ENCODE data around the gene TRPM3.

The TRPM3 gene

GRCh38 chr9:70924895-70925547 lies 196.4 kb downstream of the TRPM3 start:
- DNase-seq = peak; percentile 59
- in situ Hi-C loops (cut with MboI; ENCODE audit: low pct_unique_long_range_greater_than_20kb, low sequenced_read_pairs) = loop anchor here (25.0 kb wide), 1 partner anchor 312 kb away; no protein-coding TSS in a partner anchor

GRCh38 chr9:70924380-70924779 lies 197.0 kb downstream of the TRPM3 start:
- no peak for DNase-seq
- in situ Hi-C loops (cut with MboI; ENCODE audit: low pct_unique_long_range_greater_than_20kb, low sequenced_read_pairs) = no loop called here

GRCh38 chr9:70923961-70924360 lies 197.5 kb downstream of the TRPM3 start:
- no peak for DNase-seq
- in situ Hi-C loops (cut with MboI; ENCODE audit: low pct_unique_long_range_greater_than_20kb, low sequenced_read_pairs) = no loop called here

DNA sequence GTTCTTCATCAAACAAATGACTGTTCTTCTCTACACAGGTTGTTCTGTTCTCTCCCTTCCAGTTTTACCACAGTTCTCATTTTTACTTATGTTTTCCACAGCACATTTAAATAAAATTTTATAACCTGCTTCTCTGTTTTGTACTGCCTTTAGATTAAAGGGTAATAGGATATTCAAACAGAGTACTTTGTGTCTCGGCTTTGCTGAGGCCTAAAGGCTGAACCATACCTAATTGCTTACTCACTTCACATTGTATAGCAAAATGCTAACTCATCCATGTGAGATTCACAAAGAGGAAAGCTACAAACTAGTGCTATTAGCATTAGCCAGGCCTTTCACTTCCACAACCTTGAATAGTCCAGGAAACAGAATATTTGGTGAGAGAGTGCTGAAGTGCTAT lies 200.3 kb downstream of the TRPM3 start:
- in situ Hi-C loops (cut with MboI; ENCODE audit: low pct_unique_long_range_greater_than_20kb, low sequenced_read_pairs) = no loop called here
- DNase-seq = no peak

DNA sequence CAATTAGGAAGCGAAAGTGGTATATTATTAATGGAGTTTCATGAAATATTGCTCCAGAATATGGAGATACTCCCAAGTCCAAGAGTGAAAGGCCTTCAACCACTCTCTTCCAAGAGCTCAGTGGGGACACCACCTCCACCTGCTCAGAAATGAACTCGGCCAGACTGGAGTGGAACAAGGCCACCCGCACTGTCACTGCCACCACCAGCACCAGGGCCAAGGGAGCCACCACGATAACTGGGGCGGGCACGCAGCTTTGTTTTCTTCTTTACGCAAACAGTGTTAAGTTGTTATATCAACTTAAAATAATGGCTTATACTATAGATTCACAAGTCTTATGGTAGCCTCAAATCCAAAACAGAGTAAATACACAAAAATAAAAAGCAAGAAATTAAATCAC lies 204.1 kb downstream of the TRPM3 start:
- in situ Hi-C loops (cut with MboI; ENCODE audit: low pct_unique_long_range_greater_than_20kb, low sequenced_read_pairs) = no loop called here
- DNase-seq = no peak

DNA sequence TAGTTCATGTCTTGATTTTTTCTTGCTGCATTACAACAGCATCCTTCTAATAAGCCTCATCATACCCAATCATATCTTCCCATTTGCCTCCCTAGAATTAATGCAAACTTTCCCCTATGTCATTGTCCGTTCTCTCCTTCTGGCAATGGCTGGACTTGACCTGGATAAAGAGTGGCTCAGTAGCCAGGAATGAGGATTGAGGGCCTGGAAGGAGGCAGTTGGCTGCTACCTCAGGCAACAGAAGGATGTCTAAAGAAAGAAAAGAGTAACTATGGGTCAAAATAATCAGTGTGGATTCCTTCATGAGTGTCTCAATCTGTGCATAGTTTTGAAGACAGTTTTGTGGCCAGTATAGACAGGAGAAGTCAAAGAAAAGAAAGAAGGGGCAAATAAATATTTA lies 209.6 kb downstream of the TRPM3 start:
- in situ Hi-C loops (cut with MboI; ENCODE audit: low pct_unique_long_range_greater_than_20kb, low sequenced_read_pairs) = no loop called here
- no peak for DNase-seq

DNA sequence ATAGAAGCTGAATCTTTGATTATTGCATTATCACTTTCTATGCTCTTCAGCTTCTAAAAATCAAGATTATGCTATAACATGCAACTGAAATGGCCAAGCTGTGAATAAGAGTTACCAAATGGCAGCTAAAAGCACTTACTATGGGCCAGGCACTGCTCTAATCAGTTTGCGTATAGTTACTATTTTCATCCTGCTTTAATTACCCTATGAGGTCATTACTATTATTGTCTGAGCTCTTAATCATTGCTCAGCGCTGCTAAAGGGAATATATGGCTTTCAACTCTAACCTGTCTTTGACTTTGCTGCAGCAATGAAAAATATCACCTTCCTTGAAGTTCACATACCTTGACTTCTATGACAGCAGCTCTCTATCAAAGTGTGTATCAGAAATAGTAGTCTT lies 210.8 kb downstream of the TRPM3 start:
- in situ Hi-C loops (cut with MboI; ENCODE audit: low pct_unique_long_range_greater_than_20kb, low sequenced_read_pairs) = no loop called here
- DNase-seq = no peak

DNA sequence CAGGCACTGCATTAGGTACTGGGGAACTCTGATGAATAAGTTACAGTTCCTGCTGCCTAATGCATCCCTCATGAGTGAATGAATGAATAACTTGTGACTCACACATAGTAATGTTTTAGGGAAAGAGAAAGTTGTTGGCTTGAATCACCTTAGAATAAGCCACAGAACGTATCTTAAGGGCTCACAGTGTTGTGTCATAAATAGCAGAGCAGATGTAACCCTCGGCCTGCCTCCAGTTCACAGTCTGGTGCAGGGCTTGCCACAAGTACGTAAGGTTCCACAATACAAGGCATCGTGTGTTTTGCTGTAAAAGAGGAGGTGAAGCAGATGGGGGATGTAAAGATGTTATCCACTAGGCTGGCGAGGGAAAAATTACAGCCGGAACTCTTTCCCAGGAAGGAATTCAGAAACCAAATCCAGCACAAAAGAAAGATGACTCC lies 218.7 kb downstream of the TRPM3 start:
- in situ Hi-C loops (cut with MboI; ENCODE audit: low pct_unique_long_range_greater_than_20kb, low sequenced_read_pairs) = no loop called here
- no peak for DNase-seq

DNA sequence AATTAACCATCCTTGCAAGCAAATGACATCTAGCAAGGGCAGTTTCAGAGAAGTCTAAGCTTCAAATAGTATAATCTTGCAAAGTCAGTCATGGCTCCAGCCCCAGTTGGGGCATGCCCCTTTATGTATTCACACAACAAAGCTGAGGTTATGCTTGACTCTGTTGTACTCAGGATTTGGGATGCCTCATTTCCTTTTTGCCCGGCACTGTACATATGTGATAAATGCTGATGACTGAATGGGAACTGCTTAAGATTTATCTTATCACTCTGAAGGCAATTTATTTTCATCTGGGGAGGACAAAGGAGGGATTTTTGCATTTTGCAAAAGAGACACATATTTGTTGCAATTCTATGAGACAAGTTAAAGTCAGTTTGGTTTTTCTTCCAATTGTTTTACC lies 219.2 kb downstream of the TRPM3 start:
- in situ Hi-C loops (cut with MboI; ENCODE audit: low pct_unique_long_range_greater_than_20kb, low sequenced_read_pairs) = no loop called here

GRCh38 chr9:70901746-70902145 lies 219.7 kb downstream of the TRPM3 start:
- in situ Hi-C loops (cut with MboI; ENCODE audit: low pct_unique_long_range_greater_than_20kb, low sequenced_read_pairs) = no loop called here
- no peak for DNase-seq

More for the DNA sequence above, 219.2 kb downstream of the TRPM3 start:
- DNase-seq = no peak

DNA sequence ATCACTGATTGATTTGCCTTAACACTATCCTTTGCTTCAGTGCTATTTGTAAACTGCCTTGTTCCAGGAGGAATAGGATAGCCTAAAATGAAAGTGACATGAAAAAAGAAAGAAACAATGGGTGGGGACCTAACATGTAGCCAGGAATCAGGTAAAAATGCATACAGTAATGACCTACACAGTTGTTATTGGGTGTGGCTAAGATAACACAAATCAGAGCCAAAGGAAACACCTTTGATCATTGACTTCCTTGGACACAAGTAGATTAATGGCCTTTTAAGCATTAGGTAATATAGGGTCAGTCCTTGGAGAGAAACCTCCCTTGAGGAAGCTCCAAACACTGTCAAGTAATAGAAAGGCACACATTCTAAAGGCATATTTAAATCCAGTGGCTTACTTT lies 220.4 kb downstream of the TRPM3 start:
- in situ Hi-C loops (cut with MboI; ENCODE audit: low pct_unique_long_range_greater_than_20kb, low sequenced_read_pairs) = no loop called here
- DNase-seq = no peak

GRCh38 chr9:70893580-70894122 lies 227.8 kb downstream of the TRPM3 start:
- no peak for DNase-seq
- in situ Hi-C loops (cut with MboI; ENCODE audit: low pct_unique_long_range_greater_than_20kb, low sequenced_read_pairs) = no loop called here

DNA sequence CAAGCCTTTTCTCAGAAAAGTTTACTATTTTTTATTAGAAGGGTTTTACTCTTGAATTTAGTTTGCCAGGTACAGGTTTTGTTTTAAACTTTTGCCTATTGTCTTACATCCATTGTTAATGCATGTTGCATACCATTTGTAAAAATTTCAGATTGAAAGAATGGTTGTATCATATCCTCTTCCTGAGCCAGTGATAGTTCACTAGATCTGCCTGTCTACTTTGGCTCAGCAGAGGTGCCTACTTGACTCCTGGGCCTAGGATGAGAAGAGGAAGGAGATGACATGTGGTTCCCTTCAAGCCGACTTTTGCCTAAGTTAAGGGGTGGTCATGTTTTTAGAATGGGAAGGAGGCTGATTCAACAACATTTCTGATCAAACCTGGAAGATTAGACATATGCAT lies 232.9 kb downstream of the TRPM3 start:
- in situ Hi-C loops (cut with MboI; ENCODE audit: low pct_unique_long_range_greater_than_20kb, low sequenced_read_pairs) = no loop called here
- no peak for DNase-seq

GRCh38 chr9:70887826-70888225 lies 233.6 kb downstream of the TRPM3 start:
- no peak for DNase-seq
- in situ Hi-C loops (cut with MboI; ENCODE audit: low pct_unique_long_range_greater_than_20kb, low sequenced_read_pairs) = no loop called here

DNA sequence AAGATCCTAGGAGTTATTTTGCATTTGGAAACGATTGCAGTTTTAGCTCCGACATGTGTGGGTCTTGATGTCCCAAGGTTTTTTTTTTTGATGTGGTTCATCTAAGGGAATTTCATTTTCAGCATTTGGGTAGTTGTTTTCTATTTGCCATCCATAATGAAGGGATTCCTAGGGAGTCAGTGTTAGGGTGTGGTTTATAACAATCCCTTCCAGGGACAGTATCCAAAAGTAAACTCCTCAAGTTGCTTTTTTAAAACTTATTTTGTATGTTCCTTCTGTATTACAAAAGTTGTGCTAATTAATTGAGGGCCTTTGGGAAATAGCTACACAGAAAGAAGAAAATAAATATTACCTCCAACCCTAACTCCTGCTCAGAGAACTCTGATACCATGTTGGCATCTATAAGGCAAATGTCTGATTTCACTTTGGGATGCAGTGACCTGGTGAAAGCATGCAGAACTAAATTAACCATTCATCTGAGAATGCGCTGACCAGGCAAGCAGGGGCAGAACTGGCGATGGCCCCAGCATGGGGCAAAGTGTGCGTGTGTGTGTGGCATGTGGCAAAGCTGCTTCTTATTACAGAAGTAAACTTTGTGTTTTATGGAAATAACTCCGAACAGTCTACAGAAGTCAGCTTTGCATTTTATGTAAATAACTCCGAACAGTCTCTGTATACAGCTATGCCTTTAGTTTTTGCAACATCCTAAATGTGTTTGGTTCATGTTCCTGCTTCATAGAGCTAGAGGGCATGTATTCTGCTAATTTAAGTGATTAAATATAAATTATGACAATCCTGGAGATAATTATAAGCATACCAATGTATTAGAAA lies 237.2 kb downstream of the TRPM3 start:
- in situ Hi-C loops (cut with MboI; ENCODE audit: low pct_unique_long_range_greater_than_20kb, low sequenced_read_pairs) = no loop called here
- no peak for DNase-seq

GRCh38 chr9:70883056-70883455 lies 238.4 kb downstream of the TRPM3 start:
- in situ Hi-C loops (cut with MboI; ENCODE audit: low pct_unique_long_range_greater_than_20kb, low sequenced_read_pairs) = no loop called here
- no peak for DNase-seq

DNA sequence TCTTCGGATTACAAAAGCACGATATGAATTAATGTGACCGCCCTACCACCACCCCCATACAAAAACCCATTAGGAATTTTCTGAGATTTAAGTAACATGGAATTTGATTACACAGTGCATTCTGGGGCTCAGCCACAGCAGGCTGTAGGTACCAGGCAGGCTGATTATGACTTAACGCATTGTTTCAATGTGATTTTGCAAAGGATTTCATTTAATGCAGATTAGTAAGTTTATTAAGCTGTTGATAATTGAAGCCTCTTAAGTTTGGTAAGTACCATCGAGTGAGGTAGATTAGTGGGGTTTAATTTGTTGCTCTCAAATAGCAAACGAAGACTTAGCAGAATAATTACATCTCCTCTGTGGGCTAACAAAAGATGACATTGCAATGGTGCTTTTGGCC lies 240.1 kb downstream of the TRPM3 start:
- DNase-seq = no peak

GRCh38 chr9:70880535-70880934 lies 240.9 kb downstream of the TRPM3 start:
- no peak for DNase-seq
- in situ Hi-C loops (cut with MboI; ENCODE audit: low pct_unique_long_range_greater_than_20kb, low sequenced_read_pairs) = no loop called here

More for the DNA sequence above, 240.1 kb downstream of the TRPM3 start:
- in situ Hi-C loops (cut with MboI; ENCODE audit: low pct_unique_long_range_greater_than_20kb, low sequenced_read_pairs) = no loop called here

DNA sequence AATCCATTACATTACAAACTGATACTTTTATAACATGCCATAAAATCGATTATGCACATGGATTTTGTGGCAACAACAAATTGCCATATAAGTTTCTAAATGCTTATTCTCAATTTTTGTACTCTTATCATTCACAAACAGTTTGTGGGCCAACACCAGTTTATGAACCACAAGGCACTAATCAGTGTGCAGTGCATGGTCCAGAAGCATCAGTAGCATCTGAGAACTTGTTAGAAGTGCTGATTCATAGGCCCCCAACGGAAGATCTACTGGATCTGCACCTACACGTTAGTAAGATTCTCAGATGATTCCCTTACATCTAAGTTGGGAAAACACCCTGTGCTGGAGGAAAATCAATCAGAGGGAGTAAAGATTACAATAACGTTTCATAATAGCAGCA lies 242.8 kb downstream of the TRPM3 start:
- in situ Hi-C loops (cut with MboI; ENCODE audit: low pct_unique_long_range_greater_than_20kb, low sequenced_read_pairs) = no loop called here
- no peak for DNase-seq

DNA sequence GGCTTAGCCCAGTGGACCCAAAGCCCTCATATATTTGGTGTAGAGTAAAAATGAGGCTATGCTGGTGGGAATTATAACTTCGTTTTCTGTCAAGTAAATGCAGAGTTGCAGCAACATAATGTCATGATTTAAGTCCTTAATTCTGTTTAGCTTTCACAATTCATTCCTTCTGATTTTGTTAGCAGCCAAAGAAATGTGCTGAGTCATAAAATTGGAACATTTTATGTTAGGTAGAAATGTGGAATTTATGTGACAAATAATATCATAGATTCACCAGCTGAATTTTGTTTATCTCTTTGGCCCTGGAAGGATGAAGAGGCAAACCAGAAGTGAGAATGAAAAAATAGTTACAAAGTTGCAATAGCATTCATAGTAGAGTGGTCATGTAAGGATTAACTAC lies 247.0 kb downstream of the TRPM3 start:
- in situ Hi-C loops (cut with MboI; ENCODE audit: low pct_unique_long_range_greater_than_20kb, low sequenced_read_pairs) = no loop called here
- DNase-seq = no peak
